GM21825 (cell line): ENCODE results near the gene PSMD1.
"Not testable (repeated sequence)": the region's sequence is repeated elsewhere in the genome, so short reads cannot be mapped to it uniquely, and the experiment has no call there.

Source experiments
- ATAC-seq: cut with Tn5 transposase; IDR thresholded peaks from one replicate; pipeline ENCODE4 v1.9.1; 2021; ENCODE audit warnings: mild to moderate bottlenecking, moderate library complexity; ENCODE audit not compliant: unreplicated experiment

Gene PSMD1

DNA sequence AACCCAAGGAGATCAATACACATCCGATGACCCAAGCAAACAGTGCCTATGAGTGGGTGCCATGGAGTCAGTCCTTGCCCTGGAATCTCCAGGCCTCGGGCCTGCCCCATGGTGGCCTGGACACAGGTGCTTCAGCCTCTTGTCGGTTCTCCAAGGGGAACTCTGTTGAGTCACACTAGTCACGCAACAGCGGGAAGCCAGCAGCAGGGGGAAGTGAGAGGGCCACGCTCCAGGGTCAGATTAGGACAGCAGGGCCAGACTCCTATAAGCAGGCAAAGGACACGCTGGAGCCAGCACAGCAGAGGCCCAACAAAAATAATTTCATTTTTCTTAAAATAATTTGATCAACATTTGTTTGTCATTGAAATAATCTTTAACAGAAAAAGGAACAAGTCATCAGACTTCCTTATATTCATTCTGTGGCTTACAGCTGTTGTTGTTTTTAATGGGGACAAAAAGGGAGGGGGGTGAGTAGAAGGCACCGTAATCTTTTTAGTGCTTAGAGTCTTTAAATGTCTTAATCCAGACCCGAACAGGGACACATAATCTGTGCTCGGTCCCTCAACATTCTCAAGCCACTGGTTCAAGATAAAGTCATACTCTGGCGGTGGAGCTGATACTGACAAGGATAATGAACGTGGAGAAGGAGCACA is 125.3 kb downstream of the PSMD1 start:
- peak; percentile 62 for ATAC-seq

- no peak for ATAC-seq
Observed at GRCh38 chr2:231182513-231182899, 125.8 kb downstream of the PSMD1 start.

- no peak for ATAC-seq
Observed at GRCh38 chr2:231183851-231184250, 127.2 kb downstream of the PSMD1 start.

GRCh38 chr2:231184319-231184718 is 127.7 kb downstream of the PSMD1 start:
- ATAC-seq, result no peak

DNA sequence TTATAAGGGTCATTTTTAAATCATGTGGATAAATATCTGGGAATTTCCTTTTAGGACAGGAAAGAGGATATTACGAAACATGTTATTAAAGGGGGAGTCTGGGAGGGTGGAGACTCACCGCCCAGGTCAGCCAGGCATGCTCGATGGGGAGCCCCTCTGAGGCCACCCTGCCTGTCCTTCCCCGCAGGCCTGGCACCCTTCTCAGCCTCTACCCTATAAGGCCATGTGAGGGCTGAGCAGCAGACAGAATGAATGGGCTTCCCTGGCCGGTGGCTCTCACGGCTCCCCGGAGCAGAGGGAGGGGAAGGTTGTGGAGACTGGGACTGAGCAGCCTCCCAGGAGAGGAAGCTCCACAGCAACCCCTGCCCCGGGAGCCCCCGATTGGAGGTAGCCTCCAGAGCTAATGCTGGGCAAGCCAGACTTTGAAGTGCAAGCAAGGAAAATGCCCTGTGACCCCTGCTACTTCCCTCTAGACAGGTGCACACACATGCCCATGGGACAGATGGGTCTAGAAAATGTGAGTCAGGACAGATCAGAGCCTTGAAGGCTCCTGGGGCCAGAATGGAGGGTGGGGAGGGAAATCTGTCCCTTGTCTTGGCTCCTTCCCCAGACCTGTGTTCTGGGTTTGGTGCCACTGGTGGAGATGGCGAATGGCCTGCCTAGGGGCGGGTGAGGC is 128.5 kb downstream of the PSMD1 start:
- no peak for ATAC-seq

DNA sequence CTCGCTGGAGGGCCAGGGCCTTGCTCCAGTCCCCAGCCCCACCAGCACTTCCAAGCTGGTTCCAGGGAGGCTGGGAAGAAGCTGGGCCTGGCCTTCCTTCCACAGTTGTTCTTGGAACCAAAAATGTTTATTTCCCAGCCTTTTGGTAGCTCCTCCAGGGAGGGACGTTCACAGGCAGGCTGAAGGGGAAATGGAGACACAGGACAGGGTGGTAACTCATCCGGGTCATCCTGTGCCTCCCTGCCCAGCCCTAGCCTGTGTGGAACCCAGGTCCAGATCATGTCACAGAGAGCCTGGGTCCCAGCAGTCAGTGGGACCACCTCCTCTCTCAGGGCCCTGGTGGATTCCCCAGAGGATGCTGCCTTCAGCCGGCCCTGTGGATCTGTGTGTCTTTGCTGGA is 129.2 kb downstream of the PSMD1 start:
- no peak for ATAC-seq

GRCh38 chr2:231186325-231186724 is 129.7 kb downstream of the PSMD1 start:
- no peak for ATAC-seq

GRCh38 chr2:231187736-231188505 is 131.3 kb downstream of the PSMD1 start:
- ATAC-seq, result no peak

GRCh38 chr2:231188506-231189170 is 132.0 kb downstream of the PSMD1 start:
- ATAC-seq, result no peak

DNA sequence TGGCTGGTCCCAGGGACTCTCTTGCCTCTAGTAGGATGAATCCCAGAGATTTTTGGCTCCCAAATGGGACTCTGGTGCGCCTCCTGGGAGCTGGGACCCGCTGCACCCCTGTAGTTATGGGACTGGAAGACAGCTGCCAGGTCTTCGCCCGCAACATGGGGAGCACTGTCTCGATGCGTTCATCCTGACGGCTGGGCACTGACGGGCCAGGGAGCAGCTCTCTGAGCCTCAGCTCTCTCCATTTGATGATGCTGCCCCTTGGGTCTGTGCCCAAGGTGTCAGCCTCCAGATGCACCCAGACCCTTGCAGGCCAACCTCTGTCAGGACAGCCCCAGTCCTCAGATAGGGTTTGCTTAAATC is 132.5 kb downstream of the PSMD1 start:
- no peak for ATAC-seq

DNA sequence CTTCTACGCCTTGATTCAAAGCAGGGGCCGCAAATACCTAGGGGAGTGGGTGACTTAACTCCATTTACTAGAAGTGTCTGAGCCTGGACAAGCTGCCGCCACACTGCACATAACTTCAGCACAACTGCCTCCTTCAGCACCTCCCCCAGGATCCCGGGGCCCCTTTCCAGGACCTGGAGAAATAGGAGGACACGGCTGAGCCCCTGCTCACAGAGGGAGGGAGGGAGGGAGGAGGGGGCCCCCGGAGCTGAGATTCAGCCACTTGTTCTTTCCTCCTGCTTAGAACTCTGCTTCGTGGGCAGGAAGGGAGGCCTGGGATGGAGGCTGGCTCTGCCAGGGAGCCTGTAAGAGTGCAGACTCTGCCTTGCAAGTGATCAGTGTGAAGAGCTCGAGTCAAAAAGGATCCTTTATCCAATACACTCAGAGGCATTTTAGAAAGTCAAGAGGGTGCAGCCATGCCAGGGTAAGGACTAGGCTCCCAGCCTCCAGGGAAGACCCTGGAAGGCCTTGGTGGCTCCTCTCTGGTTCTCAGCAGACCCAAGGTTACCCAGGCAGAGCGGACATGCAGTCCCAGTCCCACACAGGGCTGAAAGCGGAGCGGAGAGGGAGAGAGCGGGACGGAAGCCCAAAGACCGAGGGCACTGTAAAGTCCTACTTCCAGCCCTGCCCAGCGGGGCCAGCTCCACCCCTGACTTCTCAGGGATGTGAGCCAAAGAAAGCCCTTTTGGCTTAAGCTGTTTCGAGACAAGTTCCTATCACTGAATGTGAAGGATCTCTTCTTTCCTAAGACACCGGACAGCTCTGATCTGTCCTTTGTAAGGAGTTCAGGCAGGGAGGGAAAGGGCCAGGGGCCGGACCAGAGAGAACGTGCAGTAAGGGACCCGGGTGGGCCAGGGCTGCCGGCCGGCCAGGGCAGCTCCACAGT is 133.2 kb downstream of the PSMD1 start:
- ATAC-seq, result no peak

DNA sequence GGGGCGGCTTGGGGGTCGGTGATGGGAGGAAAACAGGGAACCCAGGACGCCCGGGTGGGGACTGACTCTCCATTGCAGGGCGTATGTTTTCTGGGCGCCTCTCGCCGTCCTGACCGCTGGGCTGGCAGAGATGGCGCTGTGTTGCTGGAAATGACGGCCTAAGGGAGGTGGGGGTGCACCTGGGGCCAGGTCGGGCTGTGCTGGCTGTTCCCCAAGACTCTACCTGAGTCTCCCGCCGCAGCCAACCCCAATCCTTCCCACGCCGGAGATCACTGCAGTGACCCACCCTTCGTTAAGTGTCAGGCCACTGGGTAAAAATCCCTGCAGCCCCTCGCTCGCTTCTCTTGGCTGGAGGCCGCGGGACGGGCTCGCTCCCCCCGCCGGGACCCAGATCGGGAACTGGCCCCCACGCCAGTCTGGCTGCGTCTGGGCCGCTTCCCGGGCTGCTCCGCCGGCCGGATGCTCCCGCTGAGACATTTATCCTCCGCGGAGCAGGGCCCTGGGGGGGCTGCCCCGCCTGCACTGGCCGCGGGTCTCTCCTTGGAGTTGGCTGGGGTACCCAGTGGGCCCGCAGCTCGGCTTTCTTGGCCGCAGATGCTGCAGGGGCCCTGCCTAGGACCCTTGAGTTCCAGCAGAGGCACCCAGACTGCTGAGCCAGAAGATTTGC is 134.0 kb downstream of the PSMD1 start:
- ATAC-seq, result no peak

GRCh38 chr2:231191896-231192872 is 135.5 kb downstream of the PSMD1 start:
- ATAC-seq, result no peak

DNA sequence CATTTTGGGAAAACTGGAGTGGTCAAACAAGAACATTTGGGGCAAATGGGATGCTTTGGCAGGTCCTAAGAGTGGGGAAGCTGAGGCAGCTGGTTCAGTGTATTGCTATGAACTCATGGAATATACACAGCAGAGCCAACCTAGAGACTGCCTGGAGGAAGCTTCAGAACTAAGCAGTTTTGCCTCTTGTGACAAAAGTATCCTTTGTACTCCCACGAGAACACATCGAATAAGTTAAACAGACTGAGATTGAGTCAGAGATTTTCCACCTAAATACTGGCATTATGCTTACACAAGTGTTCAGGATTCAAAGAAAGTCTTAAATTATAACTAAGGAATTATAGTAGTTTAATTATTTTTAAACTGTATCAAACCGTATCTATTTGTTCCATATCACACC is 136.5 kb downstream of the PSMD1 start:
- no peak for ATAC-seq

DNA sequence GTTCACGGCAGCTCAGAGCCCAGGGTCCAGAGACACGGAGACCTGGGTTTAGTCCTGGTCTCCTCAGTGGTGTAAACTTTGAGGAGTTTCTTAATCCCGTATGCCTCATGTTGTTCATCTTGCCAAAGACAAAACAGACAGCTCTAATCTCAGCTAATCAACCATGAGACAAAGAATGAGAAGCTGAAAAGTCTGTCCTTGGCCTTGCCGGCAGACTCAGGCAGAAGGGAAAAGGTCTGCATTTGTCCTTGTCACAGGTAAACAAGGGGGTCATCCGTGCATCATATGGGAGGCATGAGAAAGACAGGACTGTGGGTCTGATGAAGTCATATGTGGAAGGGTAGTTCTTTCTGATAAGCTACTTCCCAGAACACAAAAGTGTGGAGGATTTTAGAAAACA is 139.9 kb downstream of the PSMD1 start:
- no peak for ATAC-seq

DNA sequence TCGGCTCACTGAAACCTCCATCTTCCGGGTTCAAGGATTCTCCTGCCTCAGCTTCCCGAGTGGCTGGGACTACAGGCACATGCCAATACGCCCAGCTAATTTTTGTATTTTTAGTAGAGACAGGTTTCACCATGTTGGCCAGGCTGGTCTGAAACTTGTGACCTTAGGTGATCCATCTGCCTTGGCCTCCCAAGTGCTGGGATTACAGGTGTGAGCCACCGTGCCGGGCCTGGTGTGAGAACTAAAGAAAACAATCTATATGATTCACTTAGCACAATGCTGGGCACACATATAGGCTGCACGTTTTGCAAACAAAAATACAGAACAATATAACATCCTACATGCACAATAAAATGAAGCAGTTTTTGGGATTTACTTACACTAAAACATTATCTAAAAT is 140.5 kb downstream of the PSMD1 start:
- ATAC-seq, result not testable (repeated sequence)

DNA sequence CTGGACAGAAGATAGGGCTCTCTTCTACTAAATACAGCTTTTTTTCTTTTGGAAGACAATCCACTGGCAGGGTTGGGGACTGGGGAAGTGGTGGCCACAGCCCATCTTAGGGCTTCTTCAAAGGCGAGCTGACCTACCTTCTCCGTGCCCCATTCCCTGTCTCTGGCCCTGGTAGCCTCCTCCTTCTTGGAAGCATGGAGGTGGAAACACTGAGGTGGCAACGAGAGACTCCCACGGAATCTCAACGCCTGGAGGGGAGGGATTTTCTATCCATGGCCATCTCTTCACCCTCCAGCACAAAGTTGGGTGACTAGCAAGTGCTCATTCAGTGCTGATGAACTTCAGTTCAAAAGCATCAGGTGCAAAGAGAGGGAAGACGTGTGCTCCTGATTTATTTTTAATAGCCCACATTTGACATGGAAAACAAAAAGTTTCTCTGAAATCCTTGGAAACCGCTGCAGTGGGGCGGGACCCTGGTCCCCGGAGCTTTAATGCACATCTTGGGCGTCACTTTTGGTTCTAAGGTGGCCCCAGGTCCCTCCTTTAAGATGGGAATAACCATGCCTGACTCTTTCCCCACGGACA is 141.1 kb downstream of the PSMD1 start:
- ATAC-seq, result no peak
